GM12891 (cell line): ENCODE results near the gene CDH6. TPM values are rescaled to one million over a fixed set of nuclear protein-coding genes. Genes with fewer than 3 reads are reported as not detected.

ENCODE experiments used
- DNase-seq: peaks from one replicate; pipeline ENCODE4 v3.0.0; 2011; ENCODE audit warnings: low spot score; ENCODE audit not compliant: insufficient read length
- FAIRE-seq: peaks from 2 replicates; lab custom pipeline; 2011; peaks lifted over from hg19 to GRCh38; lab: Jason Lieb, UNC
- PAX5 ChIP-seq: IDR thresholded peaks from 2 replicates; pipeline ENCODE4 v1.6.1; 2011; ENCODE audit warnings: low read length, moderate library complexity, mild to moderate bottlenecking; ENCODE audit not compliant: insufficient read depth, severe bottlenecking
- POLR2A ChIP-seq: IDR thresholded peaks from 2 replicates; pipeline ENCODE4 v1.6.1; 2011; ENCODE audit warnings: low read depth, low read length, control low read depth
- POLR2AphosphoS5 ChIP-seq: IDR thresholded peaks from 2 replicates; pipeline ENCODE4 v1.6.1; 2011; ENCODE audit warnings: low read depth, low read length, control low read depth
- POU2F2 ChIP-seq: IDR thresholded peaks from 2 replicates; pipeline ENCODE4 v1.6.1; 2011; ENCODE audit warnings: low read depth, mild to moderate bottlenecking, control low read depth, low read length, moderate library complexity
- SPI1 ChIP-seq: IDR thresholded peaks from 2 replicates; pipeline ENCODE4 v1.6.1; 2011; ENCODE audit warnings: low read depth, low read length, control low read depth
- TAF1 ChIP-seq: IDR thresholded peaks from 2 replicates; pipeline ENCODE4 v1.6.1; 2011; ENCODE audit warnings: low read depth, low read length, control low read depth
- polyA plus RNA-seq: library from polyadenylated mRNA; unstranded; fragments of >200 nt; gene quantifications from one replicate; pipeline ENCODE4 v1.2.1, GENCODE V29; 2012; ENCODE audit warnings: low read depth, missing spikeins, inconsistent platforms; ENCODE audit not compliant: missing spikeins

The CDH6 gene
- polyA plus RNA-seq = not detected

- DNase-seq (no peak), FAIRE-seq (no peak)
- TF ChIP-seq SPI1 = no peak
- no peak for TF ChIP-seq POLR2AphosphoS5
- no peak for TF ChIP-seq PAX5
- no peak for TF ChIP-seq POU2F2
- no peak for TF ChIP-seq TAF1
- no peak for TF ChIP-seq POLR2A
Observed at GRCh38 chr5:31193591-31194467, at the start of gene CDH6. TSS of gene CDH6 (plus strand) at chr5:31193686. CDS start at chr5:31267474, 73,788 bp downstream.

GRCh38 chr5:31144364-31144763 lies 49.1 kb upstream of the CDH6 start:
- TF ChIP-seq POLR2A (no peak), POU2F2 (no peak), TAF1 (no peak), SPI1 (no peak), POLR2AphosphoS5 (no peak), PAX5 (no peak)
- FAIRE-seq (no peak), DNase-seq (no peak)

GRCh38 chr5:31148959-31149475 lies 44.5 kb upstream of the CDH6 start:
- DNase-seq = no peak
- FAIRE-seq = no peak
- no peak for TF ChIP-seq POU2F2
- no peak for TF ChIP-seq POLR2A
- no peak for TF ChIP-seq POLR2AphosphoS5
- no peak for TF ChIP-seq PAX5
- TF ChIP-seq TAF1 = no peak
- TF ChIP-seq SPI1 = no peak

GRCh38 chr5:31153521-31153920 lies 40.0 kb upstream of the CDH6 start:
- no peak for TF ChIP-seq PAX5
- no peak for TF ChIP-seq TAF1
- TF ChIP-seq POU2F2 = no peak
- TF ChIP-seq POLR2A = no peak
- no peak for TF ChIP-seq SPI1
- no peak for TF ChIP-seq POLR2AphosphoS5
- FAIRE-seq (no peak), DNase-seq (no peak)

GRCh38 chr5:31156631-31157160 lies 36.8 kb upstream of the CDH6 start:
- FAIRE-seq = no peak
- DNase-seq = no peak

GRCh38 chr5:31157720-31158119 lies 35.8 kb upstream of the CDH6 start:
- DNase-seq = no peak
- FAIRE-seq = no peak

More at GRCh38 chr5:31156631-31157160, 36.8 kb upstream of the CDH6 start:
- TF ChIP-seq PAX5 (no peak), POLR2AphosphoS5 (no peak), SPI1 (no peak)

GRCh38 chr5:31158686-31159085 lies 34.8 kb upstream of the CDH6 start:
- DNase-seq (no peak), FAIRE-seq (no peak)
- TF ChIP-seq TAF1 (no peak), PAX5 (no peak), POLR2A (no peak), POLR2AphosphoS5 (no peak), POU2F2 (no peak), SPI1 (no peak)

More at GRCh38 chr5:31157720-31158119, 35.8 kb upstream of the CDH6 start:
- TF ChIP-seq POU2F2 = no peak
- TF ChIP-seq SPI1 = no peak
- TF ChIP-seq POLR2AphosphoS5 = no peak
- no peak for TF ChIP-seq TAF1
- no peak for TF ChIP-seq POLR2A
- no peak for TF ChIP-seq PAX5

- no peak for TF ChIP-seq TAF1
- no peak for TF ChIP-seq PAX5
- no peak for TF ChIP-seq POU2F2
- no peak for TF ChIP-seq POLR2AphosphoS5
- no peak for TF ChIP-seq POLR2A
- no peak for TF ChIP-seq SPI1
- DNase-seq (no peak), FAIRE-seq (no peak)
Observed at GRCh38 chr5:31161781-31162181, 31.7 kb upstream of the CDH6 start.

- FAIRE-seq = no peak
- DNase-seq = no peak
- no peak for TF ChIP-seq SPI1
- TF ChIP-seq TAF1 = no peak
- TF ChIP-seq POLR2AphosphoS5 = no peak
- TF ChIP-seq POLR2A = no peak
- TF ChIP-seq PAX5 = no peak
- no peak for TF ChIP-seq POU2F2
Observed at GRCh38 chr5:31165729-31166128, 27.8 kb upstream of the CDH6 start.
